UCSD-AML1 (cell line): ENCODE data around the gene RACK1.

Experiments used
- DNase-seq: peaks from one replicate; lab custom pipeline; 2025; ENCODE audit not compliant: unreplicated experiment; lab: John Stamatoyannopoulos, UW

Gene RACK1

GRCh38 chr5:181234455-181235306 is 9.0 kb downstream of the RACK1 start:
- no peak for DNase-seq

GRCh38 chr5:181233801-181234454 is 9.8 kb downstream of the RACK1 start:
- DNase-seq: no peak

DNA sequence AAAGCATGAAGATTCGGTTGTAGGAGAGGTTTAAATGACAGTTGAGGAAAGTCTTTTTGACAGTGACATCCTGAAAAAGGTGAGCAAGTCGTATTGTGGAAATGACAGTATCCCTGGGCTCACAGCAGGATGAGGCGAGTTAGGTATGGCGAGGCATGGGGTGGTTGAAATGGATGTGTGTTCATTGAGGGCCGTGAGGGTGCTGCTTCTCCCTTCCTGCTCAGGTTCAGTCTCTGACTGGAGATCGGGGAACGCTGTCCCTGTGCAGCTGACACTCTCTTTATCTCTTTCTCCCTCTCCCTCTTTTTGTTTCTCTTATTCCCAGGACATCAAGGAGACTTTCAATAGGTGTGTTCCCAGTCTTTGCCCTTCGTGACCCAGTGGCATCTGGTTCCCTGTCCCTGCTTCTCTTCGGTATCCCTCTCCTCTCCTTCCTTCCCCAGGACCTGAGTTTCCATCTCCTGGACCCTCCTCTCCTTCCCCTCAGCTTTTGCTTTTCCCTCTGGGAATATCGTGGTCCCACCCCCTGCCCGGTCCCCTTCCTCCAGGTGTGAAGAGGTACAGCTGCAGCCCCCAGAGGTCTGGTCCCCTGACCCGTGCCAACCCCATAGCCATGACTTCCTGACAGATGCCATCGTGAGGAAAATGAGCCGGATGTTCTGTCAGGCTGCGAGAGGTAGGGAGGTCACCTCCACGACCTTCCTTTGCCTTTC is 10.5 kb downstream of the RACK1 start:
- DNase-seq: no peak

GRCh38 chr5:181232593-181232992 is 11.1 kb downstream of the RACK1 start:
- DNase-seq: no peak

DNA sequence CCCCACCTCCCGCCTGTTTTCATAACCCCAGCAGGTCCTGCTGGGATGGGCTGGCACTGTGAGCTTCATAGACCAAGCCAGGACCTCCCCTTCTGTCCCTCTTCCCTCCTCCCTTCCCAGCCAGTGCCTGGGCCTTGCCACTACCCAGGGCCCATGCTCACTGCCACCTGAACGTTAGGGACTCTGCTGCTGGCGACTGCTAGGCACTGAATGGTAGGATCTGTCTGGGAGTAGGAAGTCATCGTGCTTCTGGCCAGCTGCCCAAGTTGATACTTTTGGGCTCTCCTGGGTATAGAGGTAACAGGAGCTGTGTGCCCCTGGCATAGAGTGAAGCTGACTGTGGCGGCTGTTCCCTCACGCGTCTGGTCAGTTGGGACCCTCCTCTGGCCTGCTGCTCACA is 12.3 kb downstream of the RACK1 start:
- DNase-seq: no peak

GRCh38 chr5:181230551-181230950 is 13.2 kb downstream of the RACK1 start:
- DNase-seq: no peak

GRCh38 chr5:181229996-181230395 is 13.7 kb downstream of the RACK1 start:
- DNase-seq: no peak

DNA sequence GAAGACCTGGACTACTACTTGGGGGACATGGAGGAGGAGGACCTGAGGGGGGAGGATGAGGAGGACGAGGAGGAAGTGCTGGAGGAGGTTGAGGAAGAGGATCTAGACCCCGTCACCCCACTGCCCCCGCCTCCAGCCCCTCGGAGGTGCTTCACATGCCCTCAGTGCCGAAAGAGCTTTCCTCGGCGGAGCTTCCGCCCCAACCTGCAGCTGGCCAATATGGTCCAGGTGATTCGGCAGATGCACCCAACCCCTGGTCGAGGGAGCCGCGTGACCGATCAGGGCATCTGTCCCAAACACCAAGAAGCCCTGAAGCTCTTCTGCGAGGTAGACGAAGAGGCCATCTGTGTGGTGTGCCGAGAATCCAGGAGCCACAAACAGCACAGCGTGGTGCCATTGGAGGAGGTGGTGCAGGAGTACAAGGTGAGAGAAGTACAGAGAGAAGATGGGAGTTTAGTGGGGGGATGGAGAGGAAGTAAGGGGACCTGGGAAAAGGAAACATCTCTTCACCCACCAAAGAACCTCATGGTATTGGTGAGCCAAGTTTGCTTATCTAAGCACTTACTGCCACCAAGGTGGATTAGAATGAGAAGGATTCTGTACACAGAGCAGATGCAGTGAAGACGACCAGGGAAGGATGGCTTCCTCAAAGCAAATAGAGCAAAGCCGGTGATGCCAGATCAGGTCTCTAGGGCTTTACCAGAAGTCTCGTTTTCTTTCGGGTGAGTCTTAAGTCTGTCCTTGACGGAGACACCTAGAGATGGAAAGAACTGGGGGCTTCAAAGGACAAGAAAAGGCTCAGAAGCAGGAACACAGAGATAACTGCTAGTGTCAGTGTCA is 19.1 kb downstream of the RACK1 start:
- DNase-seq: no peak

DNA sequence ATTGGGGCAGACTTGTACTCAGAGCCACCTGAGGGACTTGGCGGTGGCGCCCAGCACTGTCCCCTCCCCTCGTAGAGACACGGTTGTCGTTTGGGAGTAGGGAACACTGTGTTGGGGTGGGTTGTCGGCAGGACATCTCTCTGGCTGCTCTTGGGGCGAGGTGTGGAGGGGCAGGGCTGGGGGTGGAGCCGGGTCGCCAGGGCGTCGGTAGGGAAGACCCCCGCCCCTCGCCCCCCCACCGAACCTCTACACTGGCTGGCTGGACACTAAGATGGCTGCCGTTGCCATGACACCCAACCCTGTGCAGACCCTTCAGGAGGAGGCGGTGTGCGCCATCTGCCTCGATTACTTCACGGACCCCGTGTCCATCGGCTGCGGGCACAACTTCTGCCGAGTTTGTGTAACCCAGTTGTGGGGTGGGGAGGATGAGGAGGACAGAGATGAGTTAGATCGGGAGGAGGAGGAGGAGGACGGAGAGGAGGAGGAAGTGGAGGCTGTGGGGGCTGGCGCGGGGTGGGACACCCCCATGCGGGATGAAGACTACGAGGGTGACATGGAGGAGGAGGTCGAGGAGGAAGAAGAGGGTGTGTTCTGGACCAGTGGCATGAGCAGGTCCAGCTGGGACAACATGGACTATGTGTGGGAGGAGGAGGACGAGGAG is 19.8 kb downstream of the RACK1 start:
- DNase-seq: no peak

DNA sequence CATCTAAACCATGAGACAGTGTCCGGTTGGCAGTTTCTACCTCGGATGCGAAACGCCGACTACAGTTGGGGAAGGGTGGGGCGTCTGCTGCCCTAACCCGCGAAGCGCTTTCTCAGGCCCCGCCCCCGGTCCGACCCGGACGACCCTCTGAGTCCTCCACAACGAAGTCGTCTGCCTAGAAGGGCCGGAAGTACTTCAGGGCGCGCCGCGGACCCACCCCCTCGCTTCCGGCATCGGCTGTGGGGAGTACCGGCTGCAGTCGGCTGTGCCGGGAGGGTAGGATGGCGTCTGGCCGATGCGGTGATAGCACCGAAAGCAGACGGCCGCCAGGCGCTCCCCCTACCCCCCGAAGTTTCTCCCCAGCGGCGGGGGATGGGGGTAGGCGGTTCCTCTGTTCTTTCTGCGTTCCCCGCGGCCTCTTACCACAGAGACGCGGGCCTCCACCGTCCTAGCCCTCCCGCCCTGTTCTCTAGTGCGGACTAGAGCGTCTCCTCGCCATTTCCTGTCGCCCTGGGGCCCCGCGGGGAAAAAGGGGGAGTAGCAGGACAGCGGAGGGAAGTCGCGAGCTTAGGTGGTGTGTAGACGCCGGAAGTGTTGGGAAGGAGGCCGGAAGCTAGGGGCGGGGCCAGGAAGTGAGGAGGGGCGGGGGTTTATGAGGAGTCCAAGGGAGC is 20.5 kb downstream of the RACK1 start, which contains the start of gene TRIM41:
TRIM41 (plus strand) TSS at position 224 of the 671 bp plus-strand sequence. CDS start 719 bp downstream, outside the sequence.
- no peak for DNase-seq

- no peak for DNase-seq
Observed at GRCh38 chr5:181222630-181223057, 21.1 kb downstream of the RACK1 start.

- no peak for DNase-seq
Observed at GRCh38 chr5:181221792-181222629, 21.7 kb downstream of the RACK1 start.

- no peak for DNase-seq
Observed at GRCh38 chr5:181221105-181221791, 22.5 kb downstream of the RACK1 start.

- DNase-seq: no peak
Observed at GRCh38 chr5:181220178-181220515, 23.6 kb downstream of the RACK1 start.

DNA sequence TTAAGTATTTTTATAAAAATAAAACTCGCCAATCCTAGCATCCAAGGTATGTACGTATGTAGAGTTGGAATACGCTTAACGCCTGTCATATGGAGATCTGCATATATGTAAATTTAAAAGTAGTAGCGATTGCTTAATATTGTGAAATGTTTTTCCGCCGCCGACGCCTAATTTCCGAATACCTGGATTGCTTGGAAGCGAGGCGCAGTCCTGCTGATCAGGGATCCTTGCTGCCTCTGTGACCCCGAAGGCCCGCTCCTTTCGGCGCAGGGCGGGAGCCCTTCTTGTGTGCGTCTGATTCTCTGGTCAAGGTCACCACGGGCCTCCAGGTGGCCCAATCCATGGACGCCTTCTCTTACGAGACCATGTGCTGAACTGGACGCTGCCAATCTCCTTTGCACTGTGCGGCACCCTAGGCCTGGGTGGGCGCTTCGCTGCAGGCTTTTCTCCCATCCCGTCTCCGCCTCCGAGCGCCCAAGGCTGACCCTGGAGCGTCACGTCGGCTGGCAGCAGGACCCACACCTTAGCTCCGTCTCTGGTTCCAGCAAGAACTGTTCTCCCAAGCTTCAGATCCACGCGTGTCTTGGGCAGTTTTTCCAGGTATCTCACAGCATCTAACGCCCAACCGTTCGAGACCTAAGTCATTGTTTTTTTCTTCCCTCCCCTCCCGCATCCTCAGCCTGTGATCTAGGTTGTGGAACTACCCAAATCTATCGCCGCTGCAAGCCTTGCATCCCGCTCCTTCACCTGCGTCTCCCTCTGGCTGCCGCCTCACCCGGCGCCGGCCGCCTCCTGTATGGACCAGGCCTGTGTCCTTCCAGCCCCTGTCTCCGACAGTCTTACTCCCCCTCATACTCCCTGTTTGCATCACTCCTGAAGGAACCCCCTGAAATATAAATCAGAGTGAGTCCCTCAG is 24.2 kb downstream of the RACK1 start:
- no peak for DNase-seq

GRCh38 chr5:181218795-181219124 is 24.9 kb downstream of the RACK1 start:
- no peak for DNase-seq

DNA sequence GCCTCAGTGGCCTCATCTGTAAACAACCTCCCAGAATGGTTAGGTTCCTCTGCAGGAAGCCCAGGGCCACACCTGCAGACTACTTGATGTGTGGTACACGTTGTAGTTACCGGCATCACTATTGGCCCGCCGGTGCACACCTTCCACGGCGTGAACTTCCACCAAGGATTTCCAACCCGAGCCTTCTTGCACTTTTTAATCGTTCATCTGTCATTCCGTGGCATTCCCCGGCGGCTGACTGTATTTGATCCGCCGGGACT is 26.0 kb downstream of the RACK1 start:
- no peak for DNase-seq
